Right lobe of liver (tissue), 4 donors: ENCODE measurements around the gene PDCD5.

Experiments used
- POLR2A ChIP-seq: fragments of 450-650 bp; IDR thresholded peaks from one replicate; pipeline ENCODE4 v1.6.1; 2017; ENCODE audit warnings: antibody characterized with exemption, mild to moderate bottlenecking
- TF ChIP-seq, protein P1 (sequence below), 4 donors: fragments of 200-600 bp in 3 of 4; fragments of 450-650 bp in 1 of 4; IDR thresholded peaks; one replicate each; pipeline versions ENCODE4 v1.5.1 to v1.8.0; 2016 to 2022; ENCODE audit warnings: antibody characterized with exemption in 4 of 4, mild to moderate bottlenecking in 2 of 4
- donor health status: DM: no; HTN: no; CAD: no.
- donor health status: DM: no; HTN: no; CAD: no.
- donor health status: DM: no; HTN: yes; CAD: no.

GRCh38 chr19:32540621-32541020 is 40.4 kb upstream of the PDCD5 start:
- TF ChIP-seq, protein P1, sequence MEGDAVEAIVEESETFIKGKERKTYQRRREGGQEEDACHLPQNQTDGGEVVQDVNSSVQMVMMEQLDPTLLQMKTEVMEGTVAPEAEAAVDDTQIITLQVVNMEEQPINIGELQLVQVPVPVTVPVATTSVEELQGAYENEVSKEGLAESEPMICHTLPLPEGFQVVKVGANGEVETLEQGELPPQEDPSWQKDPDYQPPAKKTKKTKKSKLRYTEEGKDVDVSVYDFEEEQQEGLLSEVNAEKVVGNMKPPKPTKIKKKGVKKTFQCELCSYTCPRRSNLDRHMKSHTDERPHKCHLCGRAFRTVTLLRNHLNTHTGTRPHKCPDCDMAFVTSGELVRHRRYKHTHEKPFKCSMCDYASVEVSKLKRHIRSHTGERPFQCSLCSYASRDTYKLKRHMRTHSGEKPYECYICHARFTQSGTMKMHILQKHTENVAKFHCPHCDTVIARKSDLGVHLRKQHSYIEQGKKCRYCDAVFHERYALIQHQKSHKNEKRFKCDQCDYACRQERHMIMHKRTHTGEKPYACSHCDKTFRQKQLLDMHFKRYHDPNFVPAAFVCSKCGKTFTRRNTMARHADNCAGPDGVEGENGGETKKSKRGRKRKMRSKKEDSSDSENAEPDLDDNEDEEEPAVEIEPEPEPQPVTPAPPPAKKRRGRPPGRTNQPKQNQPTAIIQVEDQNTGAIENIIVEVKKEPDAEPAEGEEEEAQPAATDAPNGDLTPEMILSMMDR (IDR thresholded peaks at IDR 0.05) = no peak
- no peak for TF ChIP-seq POLR2A
